ENCODE results near the gene AUH.

Gene AUH

DNA sequence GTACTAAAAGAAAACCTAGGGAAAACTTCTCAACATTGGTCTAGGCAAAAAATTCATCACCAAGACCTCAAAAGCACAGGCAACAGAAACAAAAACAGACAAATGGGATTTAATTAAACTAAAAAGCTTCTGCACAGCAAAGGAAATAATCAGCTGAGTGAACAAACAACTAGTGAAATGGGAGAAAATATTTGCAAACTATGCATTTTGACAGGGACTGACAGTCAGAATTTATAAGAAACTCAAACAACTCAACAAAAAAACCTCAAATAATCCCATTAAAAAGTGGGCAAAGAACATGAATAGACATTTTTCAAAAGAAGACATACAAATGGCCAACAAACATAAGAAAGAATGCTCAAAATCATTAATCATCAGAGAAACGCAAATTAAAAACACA is 189.4 kb downstream of the AUH start:
- no peak for DNase-seq (ENCODE audit: low read depth)
- TF ChIP-seq, protein P1, sequence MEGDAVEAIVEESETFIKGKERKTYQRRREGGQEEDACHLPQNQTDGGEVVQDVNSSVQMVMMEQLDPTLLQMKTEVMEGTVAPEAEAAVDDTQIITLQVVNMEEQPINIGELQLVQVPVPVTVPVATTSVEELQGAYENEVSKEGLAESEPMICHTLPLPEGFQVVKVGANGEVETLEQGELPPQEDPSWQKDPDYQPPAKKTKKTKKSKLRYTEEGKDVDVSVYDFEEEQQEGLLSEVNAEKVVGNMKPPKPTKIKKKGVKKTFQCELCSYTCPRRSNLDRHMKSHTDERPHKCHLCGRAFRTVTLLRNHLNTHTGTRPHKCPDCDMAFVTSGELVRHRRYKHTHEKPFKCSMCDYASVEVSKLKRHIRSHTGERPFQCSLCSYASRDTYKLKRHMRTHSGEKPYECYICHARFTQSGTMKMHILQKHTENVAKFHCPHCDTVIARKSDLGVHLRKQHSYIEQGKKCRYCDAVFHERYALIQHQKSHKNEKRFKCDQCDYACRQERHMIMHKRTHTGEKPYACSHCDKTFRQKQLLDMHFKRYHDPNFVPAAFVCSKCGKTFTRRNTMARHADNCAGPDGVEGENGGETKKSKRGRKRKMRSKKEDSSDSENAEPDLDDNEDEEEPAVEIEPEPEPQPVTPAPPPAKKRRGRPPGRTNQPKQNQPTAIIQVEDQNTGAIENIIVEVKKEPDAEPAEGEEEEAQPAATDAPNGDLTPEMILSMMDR (conservative IDR thresholded peaks at IDR 0.05; ENCODE audit: low read depth, low read length) = no peak
- H3K4me3 ChIP-seq (ENCODE audit: low read length) = no peak overlapping the region

DNA sequence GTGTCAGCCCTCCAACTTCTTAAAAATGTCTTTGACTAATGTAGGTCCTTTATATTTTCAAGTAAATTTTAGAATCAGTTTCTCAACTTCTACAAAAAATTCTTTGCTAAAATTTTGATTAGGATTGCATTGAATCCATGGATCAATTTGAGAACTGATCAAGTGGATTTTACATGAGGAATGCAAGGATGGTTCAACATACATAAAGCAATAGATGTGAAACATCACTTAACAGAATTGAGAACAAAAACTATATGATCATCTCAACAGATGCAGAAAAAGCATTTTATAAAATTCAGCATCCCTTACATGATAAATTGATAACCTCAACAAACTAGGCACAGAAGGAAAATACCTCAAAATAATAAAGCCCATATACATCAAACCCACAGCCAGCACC is 190.8 kb downstream of the AUH start:
- TF ChIP-seq, protein P1 (conservative IDR thresholded peaks at IDR 0.05; ENCODE audit: low read depth, low read length) = no peak
- DNase-seq (ENCODE audit: low read depth) = no peak
- no peak overlapping the region for H3K4me3 ChIP-seq (ENCODE audit: low read length)

DNA sequence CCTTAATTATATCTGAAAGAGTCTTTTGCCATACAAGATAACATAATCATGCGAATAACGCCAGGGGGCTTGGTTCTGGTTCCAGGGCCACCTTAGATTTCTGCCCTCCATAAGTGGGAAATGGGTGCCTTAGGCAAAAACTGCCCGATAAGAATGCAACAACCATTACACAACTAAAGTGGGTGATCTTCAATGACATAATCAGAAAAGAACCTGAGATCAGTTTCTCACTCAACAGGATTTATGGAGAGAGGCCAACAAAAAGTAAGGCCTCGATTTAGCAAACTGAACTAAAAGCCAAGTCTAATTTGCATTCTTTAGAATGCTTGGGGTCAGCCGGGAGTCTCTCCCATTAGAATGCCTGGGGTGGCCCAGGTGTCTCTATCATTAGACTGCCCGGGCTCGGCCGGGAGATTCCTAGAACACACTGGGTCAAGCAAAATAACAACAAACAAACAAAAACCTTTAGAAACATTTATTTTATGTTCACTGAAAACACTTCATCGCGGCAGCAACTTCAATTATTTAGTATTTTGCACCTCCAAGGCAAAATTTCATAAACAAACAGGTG is 194.8 kb downstream of the AUH start:
- H3K4me3 ChIP-seq (ENCODE audit: low read length) = no peak overlapping the region
- DNase-seq (ENCODE audit: low read depth) = peak; percentile 21
- TF ChIP-seq, protein P1 (conservative IDR thresholded peaks at IDR 0.05; ENCODE audit: low read depth, low read length) = no peak

DNA sequence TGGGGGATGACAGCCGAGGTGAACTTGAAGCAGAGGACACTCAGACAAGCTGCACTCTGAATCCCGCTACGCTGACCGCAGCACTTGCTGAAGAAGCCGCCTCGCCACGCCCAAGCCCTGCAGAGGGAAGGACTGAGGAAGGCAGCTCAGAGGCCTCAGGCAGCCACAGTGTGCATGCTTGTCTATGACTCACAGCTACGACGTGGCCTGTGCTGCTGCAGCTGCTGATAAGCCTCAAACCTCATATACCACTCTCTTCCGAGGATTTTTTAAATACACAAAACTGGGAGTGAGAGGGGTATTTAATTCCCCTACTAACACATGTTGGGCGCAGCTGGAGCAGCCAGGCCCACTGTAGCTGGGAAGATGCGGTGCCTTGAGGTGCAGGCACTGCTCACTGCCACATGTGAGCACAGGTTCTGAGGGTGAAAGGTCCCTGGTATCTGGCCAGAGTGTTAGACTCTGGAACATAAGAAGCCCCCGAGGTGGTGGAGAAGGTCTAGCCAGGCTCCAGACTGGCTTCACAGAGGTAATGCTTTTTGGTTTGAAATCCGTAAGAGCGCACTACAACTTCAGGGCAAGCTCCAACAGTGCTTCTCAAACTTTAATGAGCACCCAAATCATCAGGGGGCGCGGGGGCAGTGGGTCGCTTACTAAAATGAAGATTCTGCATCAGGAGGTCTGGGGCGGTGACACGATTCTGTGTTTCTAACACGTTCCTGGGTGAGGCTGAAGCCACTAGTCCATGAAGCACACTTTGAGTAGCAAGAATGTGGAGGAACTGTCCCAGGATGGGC is 196.8 kb downstream of the AUH start:
- TF ChIP-seq, protein P1 (conservative IDR thresholded peaks at IDR 0.05; ENCODE audit: low read depth, low read length) = no peak
- H3K4me3 ChIP-seq (ENCODE audit: low read length) = no peak overlapping the region

More for the DNA sequence above, 196.8 kb downstream of the AUH start:
- peak; percentile 83 for DNase-seq (ENCODE audit: low read depth)

All from retinal pigment epithelial cell (primary cell).